HG03432 (cell line): ENCODE results near the gene BCR.

Experiments used
- ATAC-seq: cut with Tn5 transposase; IDR thresholded peaks from one replicate; pipeline ENCODE4 v1.9.1; 2021; ENCODE audit warnings: mild to moderate bottlenecking, moderate library complexity; ENCODE audit not compliant: unreplicated experiment

Gene BCR

GRCh38 chr22:23175817-23176644 is 4.3 kb upstream of the BCR start:
- no peak for ATAC-seq

GRCh38 chr22:23176645-23177027 is 3.7 kb upstream of the BCR start:
- no peak for ATAC-seq

GRCh38 chr22:23177197-23177596 is 3.1 kb upstream of the BCR start:
- ATAC-seq, result no peak

- no peak for ATAC-seq
Measured at GRCh38 chr22:23178512-23179254, 1.6 kb upstream of the BCR start.

- no peak for ATAC-seq
Measured at GRCh38 chr22:23179381-23180299, 669 bp upstream of the BCR start.

GRCh38 chr22:23180893-23181720 is 798 bp downstream of the BCR start:
- ATAC-seq, result no peak

- ATAC-seq, result no peak
Measured at GRCh38 chr22:23181721-23182308, 1.5 kb downstream of the BCR start.

- ATAC-seq, result no peak
Measured at GRCh38 chr22:23182309-23183060, 2.2 kb downstream of the BCR start.

- no peak for ATAC-seq
Measured at GRCh38 chr22:23183061-23183698, 2.9 kb downstream of the BCR start.

- ATAC-seq, result no peak
Measured at GRCh38 chr22:23184100-23184763, 3.9 kb downstream of the BCR start.

GRCh38 chr22:23184764-23185113 is 4.4 kb downstream of the BCR start:
- ATAC-seq, result no peak

GRCh38 chr22:23187211-23187610 is 6.9 kb downstream of the BCR start:
- no peak for ATAC-seq

GRCh38 chr22:23187871-23188700 is 7.8 kb downstream of the BCR start:
- no peak for ATAC-seq

- ATAC-seq, result no peak
Measured at GRCh38 chr22:23190526-23190925, 10.2 kb downstream of the BCR start.

- no peak for ATAC-seq
Measured at GRCh38 chr22:23192133-23192532, 11.8 kb downstream of the BCR start.

GRCh38 chr22:23192558-23192957 is 12.2 kb downstream of the BCR start:
- ATAC-seq, result no peak

GRCh38 chr22:23193196-23193827 is 13.0 kb downstream of the BCR start:
- ATAC-seq, result no peak
